H1 (cell line): Measurements from ENCODE around the gene THAP12. TPM values are rescaled to one million over a fixed set of nuclear protein-coding genes. Genes with fewer than 3 reads are reported as not detected.

Source experiments
- CTCF ChIA-PET: fragments of 300-600 bp; sonication (Branson Sonifier 250); formaldehyde crosslinking; loops from one replicate; lab custom pipeline; 2021; ENCODE audit not compliant: partially characterized antibody; lab: Charles Lee
- POLR2A ChIA-PET: fragments of 300-600 bp; sonication (Branson Sonifier 250); formaldehyde crosslinking; loops from one replicate; lab custom pipeline; 2021; ENCODE audit warnings: inconsistent platforms; ENCODE audit not compliant: partially characterized antibody; lab: Charles Lee
- DNase-seq, 2 experiments: peaks; one replicate each; pipeline versions ENCODE4 v3.0.0 to v3.0.0-alpha.2; 2010 to 2022; ENCODE audit warnings: low spot score in 2 of 2, low read depth in 1 of 2, mixed read lengths in 1 of 2
- FAIRE-seq: peaks from 2 replicates; lab custom pipeline; 2011; peaks lifted over from hg19 to GRCh38; lab: Jason Lieb, UNC
- H2AFZ ChIP-seq: 2 replicates; pipeline ENCODE4 v1.8.1; 2012; ENCODE audit warnings: low read length, inconsistent platforms
- H2AK5ac ChIP-seq: 2 replicates; pipeline ENCODE4 v1.6.1; 2013; ENCODE audit warnings: low read depth, low read length
- H2BK120ac ChIP-seq: replicated peaks from 2 replicates; pipeline ENCODE3; 2013; ENCODE audit warnings: low read depth, low read length, inconsistent platforms
- H2BK12ac ChIP-seq: 2 replicates; pipeline ENCODE4 v1.6.1; 2013; ENCODE audit warnings: low read depth, low read length
- H2BK15ac ChIP-seq: 2 replicates; pipeline ENCODE4 v1.6.1; 2013; ENCODE audit warnings: low read length
- H2BK20ac ChIP-seq: 2 replicates; pipeline ENCODE4 v1.6.1; 2013; ENCODE audit warnings: low read length
- H2BK5ac ChIP-seq: 2 replicates; pipeline ENCODE4 v1.6.1; 2013; ENCODE audit warnings: low read depth, low read length
- H3K14ac ChIP-seq: 2 replicates; pipeline ENCODE4 v1.6.1; 2013; ENCODE audit warnings: inconsistent platforms; ENCODE audit not compliant: insufficient read length
- H3K18ac ChIP-seq: 2 replicates; pipeline ENCODE4 v1.6.1; 2013; ENCODE audit warnings: low read length; ENCODE audit errors: extremely low read depth
- H3K23ac ChIP-seq: 2 replicates; pipeline ENCODE4 v1.6.1; 2013; ENCODE audit warnings: inconsistent platforms; ENCODE audit not compliant: insufficient read length
- H3K23me2 ChIP-seq: 2 replicates; pipeline ENCODE4 v1.6.1; 2013; ENCODE audit warnings: low read depth, low read length
- H3K27ac ChIP-seq: 2 replicates; pipeline ENCODE4 v1.6.1; 2011; ENCODE audit warnings: low read depth, low read length, inconsistent platforms
- H3K27me3 ChIP-seq, 4 experiments: replicated peaks in 1 of 4; 1 replicate in 1 of 4; 2 replicates in 3 of 4; pipeline versions ENCODE4 v1.6.1 to v1.8.1; 2011 to 2013; ENCODE audit warnings: low read length in 3 of 4, mild to moderate bottlenecking in 3 of 4, inconsistent platforms in 2 of 4, mixed read lengths in 2 of 4, moderate library complexity in 1 of 4; ENCODE audit not compliant: control insufficient read depth in 3 of 4, insufficient read depth in 3 of 4; ENCODE audit errors: extremely low read depth in 1 of 4
- H3K36me3 ChIP-seq, 4 experiments: 2 replicates each; pipeline versions ENCODE4 v1.6.1 to v1.8.1; 2011 to 2013; ENCODE audit warnings: mild to moderate bottlenecking in 4 of 4, low read length in 3 of 4, moderate library complexity in 2 of 4, control low read depth in 1 of 4, inconsistent platforms in 1 of 4; ENCODE audit not compliant: insufficient read depth in 4 of 4, control insufficient read depth in 2 of 4
- H3K4ac ChIP-seq: replicated peaks from 2 replicates; pipeline ENCODE3; 2013; ENCODE audit warnings: low read length, low read depth, mixed read lengths, inconsistent platforms; ENCODE audit not compliant: insufficient read length
- H3K4me1 ChIP-seq, 4 experiments: replicated peaks in 1 of 4; 1 replicate in 1 of 4; 2 replicates in 3 of 4; pipeline versions ENCODE4 v1.6.1 to v1.8.1; 2011 to 2013; ENCODE audit warnings: low read length in 3 of 4, inconsistent platforms in 2 of 4, mixed read lengths in 1 of 4; ENCODE audit not compliant: insufficient read depth in 4 of 4, control insufficient read depth in 3 of 4
- H3K4me2 ChIP-seq, 2 experiments: 2 replicates each; pipeline versions ENCODE4 v1.6.1 to v1.8.1; 2011 to 2013; ENCODE audit warnings: low read depth in 2 of 2, low read length in 2 of 2, control low read depth in 1 of 2, inconsistent platforms in 1 of 2, mild to moderate bottlenecking in 1 of 2; ENCODE audit not compliant: insufficient read depth in 1 of 2
- H3K4me3 ChIP-seq, 4 experiments: fragments of 200-600, 300-600 bp in 1 of 4; sonication (generic), shearing (Covaris generic), sonication (Bioruptor Twin) in 1 of 4; 2 replicates each; pipeline versions ENCODE4 v1.5.1 to v1.8.1; 2011 to 2016; ENCODE audit warnings: low read length in 4 of 4, low read depth in 3 of 4, control low read depth in 2 of 4, inconsistent platforms in 2 of 4, mild to moderate bottlenecking in 2 of 4, mixed read lengths in 1 of 4, moderate library complexity in 1 of 4; ENCODE audit not compliant: insufficient read depth in 2 of 4; ENCODE audit errors: extremely low read depth in 1 of 4
- H3K56ac ChIP-seq: replicated peaks from 2 replicates; pipeline ENCODE3; 2013; ENCODE audit warnings: low read depth, mild to moderate bottlenecking, mixed read lengths, low read length, inconsistent platforms; ENCODE audit not compliant: insufficient read length
- H3K79me1 ChIP-seq: 2 replicates; pipeline ENCODE4 v1.6.1; 2013; ENCODE audit warnings: low read depth, low read length, control low read depth
- H3K79me2 ChIP-seq, 2 experiments: 2 replicates each; pipeline versions ENCODE4 v1.6.1 to v1.8.1; 2012 to 2013; ENCODE audit warnings: low read length in 2 of 2, mild to moderate bottlenecking in 2 of 2, inconsistent platforms in 1 of 2; ENCODE audit not compliant: insufficient read depth in 2 of 2, control insufficient read depth in 1 of 2
- H3K9ac ChIP-seq, 4 experiments: replicated peaks in 1 of 4; 1 replicate in 1 of 4; 2 replicates in 3 of 4; pipeline versions ENCODE4 v1.6.1 to v1.8.1; 2011 to 2013; ENCODE audit warnings: low read depth in 3 of 4, low read length in 3 of 4, control low read depth in 2 of 4, mild to moderate bottlenecking in 2 of 4, moderate library complexity in 2 of 4, inconsistent platforms in 1 of 4; ENCODE audit errors: extremely low read depth in 1 of 4
- H3K9me3 ChIP-seq, 2 experiments: 2 replicates each; pipeline versions ENCODE4 v1.6.1 to v1.8.1; 2012 to 2013; ENCODE audit warnings: mild to moderate bottlenecking in 2 of 2, moderate library complexity in 2 of 2, control low read depth in 1 of 2, inconsistent platforms in 1 of 2, low read depth in 1 of 2, low read length in 1 of 2, mixed read lengths in 1 of 2; ENCODE audit not compliant: insufficient read depth in 2 of 2
- H4K20me1 ChIP-seq, 2 experiments: replicated peaks in 1 of 2; 2 replicates each; pipeline versions ENCODE3 to v1.8.1; 2011 to 2013; ENCODE audit warnings: inconsistent platforms in 2 of 2, low read length in 2 of 2, mild to moderate bottlenecking in 1 of 2; ENCODE audit not compliant: insufficient read depth in 2 of 2, control insufficient read depth in 1 of 2
- H4K5ac ChIP-seq: 2 replicates; pipeline ENCODE4 v1.6.1; 2013; ENCODE audit warnings: low read length, low read depth, mixed read lengths, inconsistent platforms; ENCODE audit not compliant: insufficient read length
- H4K8ac ChIP-seq: 2 replicates; pipeline ENCODE4 v1.8.0; 2013; ENCODE audit warnings: mild to moderate bottlenecking, moderate library complexity, low read length, inconsistent platforms; ENCODE audit not compliant: insufficient read depth; ENCODE audit errors: extremely low read depth
- H4K91ac ChIP-seq: replicated peaks from 2 replicates; pipeline ENCODE3; 2013; ENCODE audit warnings: low read length, mixed read lengths, inconsistent platforms; ENCODE audit not compliant: insufficient read length
- ATF2 ChIP-seq: IDR thresholded peaks from 2 replicates; pipeline ENCODE4 v1.6.1; 2012; ENCODE audit warnings: low read length, inconsistent platforms
- BCL11A ChIP-seq, 2 experiments: IDR thresholded peaks; one replicate each; pipeline ENCODE4 v1.6.1; 2011; ENCODE audit warnings: low read depth in 2 of 2, low read length in 2 of 2, mild to moderate bottlenecking in 2 of 2
- CHD1 ChIP-seq: IDR thresholded peaks from 2 replicates; pipeline ENCODE4 v1.6.1; 2012; ENCODE audit warnings: low read depth, low read length, improper control_type of control experiment
- E2F6 ChIP-seq: IDR thresholded peaks from 2 replicates; pipeline ENCODE4 v1.6.1; 2012; ENCODE audit warnings: inconsistent platforms
- EZH2 ChIP-seq: fragments of 200-600 bp; sonication (generic); IDR thresholded peaks from 2 replicates; pipeline ENCODE4 v1.7.1; 2012; ENCODE audit warnings: low read depth, mild to moderate bottlenecking, moderate library complexity, low read length, inconsistent platforms; ENCODE audit not compliant: severe bottlenecking
- KDM1A ChIP-seq: fragments of 200-600, 300-600 bp; sonication (generic); IDR thresholded peaks from 2 replicates; pipeline ENCODE4 v1.7.1; 2016; ENCODE audit warnings: mild to moderate bottlenecking, low read length, borderline replicate concordance
- MAFK ChIP-seq: IDR thresholded peaks from 2 replicates; pipeline ENCODE4 v1.6.1; 2012; ENCODE audit warnings: low read depth, mild to moderate bottlenecking, improper control_type of control experiment, low read length
- MAX ChIP-seq: IDR thresholded peaks from 2 replicates; pipeline ENCODE4 v1.6.1; 2012; ENCODE audit warnings: inconsistent platforms
- POLR2A ChIP-seq, 2 experiments: IDR thresholded peaks; 1 replicate in 1 of 2; 2 replicates in 1 of 2; pipeline ENCODE4 v1.6.1; 2011; ENCODE audit warnings: low read depth in 2 of 2, low read length in 2 of 2, mild to moderate bottlenecking in 2 of 2; ENCODE audit errors: control extremely low read depth in 1 of 2
- TEAD4 ChIP-seq: IDR thresholded peaks from 2 replicates; pipeline ENCODE4 v1.6.1; 2012; ENCODE audit warnings: low read depth, low read length, inconsistent platforms, mixed read lengths
- USF2 ChIP-seq: IDR thresholded peaks from 2 replicates; pipeline ENCODE4 v1.6.1; 2011; ENCODE audit warnings: low read length, improper control_type of control experiment
- WGBS, 2 experiments: shearing (Covaris generic) in 1 of 2; methylation state at CpG; one replicate each; pipeline versions ENCODE4 v1.1.6 to v1.1.7; 2013 to 2015; ENCODE audit warnings: low lambda C conversion rate in 2 of 2, mixed read lengths in 2 of 2, inconsistent platforms in 1 of 2, low coverage in 1 of 2, missing lambda C conversion rate in 1 of 2; ENCODE audit not compliant: insufficient replicate concordance in 2 of 2, insufficient coverage in 1 of 2, insufficient read length in 1 of 2; ENCODE audit errors: extremely low coverage in 1 of 2, missing lambda C conversion rate in 1 of 2; 5-methylcytosine and 5-hydroxymethylcytosine counted together
- polyA plus RNA-seq, 7 experiments: library from polyadenylated mRNA; depleted of rRNA in 3 of 7; stranded (reverse) in 5 of 7; unstranded in 2 of 7; fragments of >200 nt in 5 of 7; fragments of 200-250 nt in 2 of 7; gene quantifications; 1 replicate in 5 of 7; 2 replicates in 1 of 7; 4 replicates in 1 of 7; pipeline versions ENCODE4 v1.2.1 to v1.2.3, GENCODE V29; 2011 to 2013; ENCODE audit warnings: missing spikeins in 2 of 7, mixed read lengths in 2 of 7
- total RNA-seq: library from RNA; stranded (reverse); fragmentation: NEBNext Ultra II Directional; extraction: Animal tissue kit (Norgen Biotek cat#: 25700); gene quantifications from 2 replicates; pipeline ENCODE4 v1.2.1, GENCODE V29; 2021

THAP12 gene
- total and polyA plus RNA-seq, 2 of the 8 experiments (the other 6 are each of a cell fraction or from before 2014, with no cell fraction given) = 12.0 to 39.9 TPM

GRCh38 chr11:76406359-76406758 lies 25.4 kb upstream of the THAP12 start:
- H3K4me1 ChIP-seq = no peaks in the 10 kb centered on the region
- FAIRE-seq = no peak
- H2AFZ ChIP-seq = no peak overlapping the region
- H2AK5ac ChIP-seq = no peak overlapping the region
- H2BK120ac ChIP-seq = no peak overlapping the region
- no peaks in the 10 kb centered on the region for H3K36me3 ChIP-seq
- no peak overlapping the region for H3K23ac ChIP-seq
- H3K14ac ChIP-seq = no peak overlapping the region
- no peaks in the 10 kb centered on the region for H4K20me1 ChIP-seq
- no peak for DNase-seq
- H3K56ac ChIP-seq = no peak overlapping the region
- no peak overlapping the region for H3K4me2 ChIP-seq
- H4K8ac ChIP-seq = no peak overlapping the region
- H2BK20ac ChIP-seq = no peak overlapping the region
- H3K9ac ChIP-seq = no peak overlapping the region
- H3K23me2 ChIP-seq = no peaks in the 10 kb centered on the region
- H3K27me3 ChIP-seq = no peaks in the 10 kb centered on the region
- no peak overlapping the region for H2BK5ac ChIP-seq
- POLR2A ChIA-PET = no interaction called here
- no peak overlapping the region for H2BK15ac ChIP-seq
- no peak overlapping the region for H3K18ac ChIP-seq
- H3K79me2 ChIP-seq = no peaks in the 10 kb centered on the region
- no peak overlapping the region for H2BK12ac ChIP-seq
- no peak overlapping the region for H4K91ac ChIP-seq
- no peaks in the 10 kb centered on the region for H3K79me1 ChIP-seq
- no peak overlapping the region for H3K27ac ChIP-seq
- 90% methylated on average over 4 of the region's 4 CpGs; no CpG with 5 or more reads in 1 of the 2 experiments for WGBS, 2 experiments
- H4K5ac ChIP-seq = no peak overlapping the region
- H3K9me3 ChIP-seq = no peaks in the 10 kb centered on the region
- CTCF ChIA-PET = interaction anchor here (0.7 to 4.6 kb wide), 3 partner anchors 14 to 43 kb away, joined by 3 to 29 read pairs (median 4); no protein-coding TSS in a partner anchor
- H3K4me3 ChIP-seq = no peak overlapping the region
- no peak overlapping the region for H3K4ac ChIP-seq
- TF ChIP-seq BCL11A (IDR thresholded peaks at IDR 0.05; ENCODE audit: low read depth in 2 of 2, low read length in 2 of 2) = no peak
- TF ChIP-seq CHD1 = no peak
- TF ChIP-seq E2F6 = no peak
- no peak for TF ChIP-seq MAFK
- no peak for TF ChIP-seq ATF2
- no peak for TF ChIP-seq TEAD4
- TF ChIP-seq KDM1A = no peak
- TF ChIP-seq POLR2A (IDR thresholded peaks at IDR 0.05; ENCODE audit: control extremely low read depth in 1 of 2, low read depth in 2 of 2, low read length in 2 of 2) = no peak
- TF ChIP-seq EZH2 = no peak
- no peak for TF ChIP-seq USF2
- no peak for TF ChIP-seq MAX
